K562 (cell line): ENCODE results near the gene BPIFB6. TPM values are rescaled to one million over a fixed set of nuclear protein-coding genes. Genes with fewer than 3 reads are reported as not detected.

Experiments used
- BDP1 ChIP-seq: IDR thresholded peaks from 3 replicates; pipeline ENCODE4 v1.6.1; 2011; ENCODE audit not compliant: insufficient read length, insufficient read depth
- CTCF ChIP-seq, 3 experiments: IDR thresholded peaks in 2 of 3; conservative IDR thresholded peaks in 1 of 3; 2 replicates each; pipeline ENCODE4 v1.5.1; 2011 to 2012; ENCODE audit warnings: low read length in 3 of 3, mild to moderate bottlenecking in 3 of 3, control low read depth in 2 of 3, improper control_type of control experiment in 1 of 3, inconsistent platforms in 1 of 3, low read depth in 1 of 3, mixed read lengths in 1 of 3, moderate library complexity in 1 of 3; ENCODE audit not compliant: insufficient read depth in 2 of 3
- KDM1A ChIP-seq, 2 experiments: fragments of 450-650 bp; IDR thresholded peaks; 2 replicates each; pipeline ENCODE4 v1.6.1; 2016; ENCODE audit warnings: mild to moderate bottlenecking in 2 of 2
- MAZ ChIP-seq, 2 experiments: fragments of 450-650 bp in 1 of 2; sonication (generic) in 1 of 2; formaldehyde crosslinking; IDR thresholded peaks in 1 of 2; conservative IDR thresholded peaks in 1 of 2; 2 replicates each; pipeline versions ENCODE4 v1.4.0 to v1.5.0; 2020; ENCODE audit warnings: mild to moderate bottlenecking in 1 of 2, missing genetic modification reagents in 1 of 2
- PURB ChIP-seq: sonication (generic); formaldehyde crosslinking; IDR thresholded peaks from 2 replicates; pipeline ENCODE4 v1.9.0; 2021; ENCODE audit warnings: low read depth, mild to moderate bottlenecking, missing genetic modification reagents
- RUNX1 ChIP-seq: sonication (generic); IDR thresholded peaks from 2 replicates; pipeline ENCODE4 v1.6.1; 2016; ENCODE audit warnings: antibody characterized with exemption, low read depth
- SNAPC5 ChIP-seq: fragments of 250-450 bp; sonication (Bioruptor Pico); IDR thresholded peaks from 2 replicates; pipeline ENCODE4 v1.8.0; 2021; ENCODE audit warnings: moderate library complexity, mild to moderate bottlenecking, inconsistent platforms
- ZNF280A ChIP-seq: fragments of 450-650 bp; IDR thresholded peaks from 2 replicates; pipeline ENCODE4 v1.6.1; 2018; ENCODE audit warnings: mild to moderate bottlenecking, low read depth; ENCODE audit not compliant: partially characterized antibody
- ZNF311 ChIP-seq: fragments of 250-450 bp; sonication (Bioruptor Pico); IDR thresholded peaks from 2 replicates; pipeline ENCODE4 v1.4.0; 2020; ENCODE audit warnings: mild to moderate bottlenecking, moderate library complexity
- polyA plus RNA-seq, 8 experiments: library from polyadenylated mRNA; depleted of rRNA in 4 of 8; stranded (reverse) in 5 of 8; unstranded in 3 of 8; fragments of >200 nt; fragmentation: Nextera tagmentation in 2 of 8; fragmentation: Illumina TruSeq in 1 of 8; extraction: Ambion mirVana in 2 of 8; extraction: Trizol in 1 of 8; gene quantifications; 2 replicates each; pipeline versions ENCODE4 v1.2.1 to v1.2.3, GENCODE V29; 2011 to 2014; ENCODE audit warnings: inconsistent platforms in 1 of 8, missing spikeins in 1 of 8
- total RNA-seq, 7 experiments: library from RNA; depleted of rRNA in 6 of 7; stranded (reverse); fragments of >200 nt in 6 of 7; fragmentation: Illumina TruSeq in 2 of 7; extraction: Trizol in 2 of 7; gene quantifications; 2 replicates each; pipeline versions ENCODE4 v1.2.1 to v1.2.3, GENCODE V29; 2011 to 2021; ENCODE audit warnings: low replicate concordance in 1 of 7

BPIFB6 gene
- total and polyA plus RNA-seq, 9 of the 15 experiments (the other 6 are each of a cell fraction or from before 2014, with no cell fraction given): not detected

- TF ChIP-seq CTCF (IDR thresholded peaks at IDR 0.05 in 2 of 3, conservative IDR thresholded peaks at IDR 0.05 in 1 of 3; ENCODE audit: insufficient read depth in 2 of 3, low read depth in 1 of 3, low read length in 3 of 3): peak; percentile 5 to 34 (median 31); a peak in 3 of 6 replicates
- no peak for TF ChIP-seq SNAPC5 (CRISPR knock-in tag)
- no peak for TF ChIP-seq ZNF280A
- TF ChIP-seq MAZ (CRISPR knock-in tag; conservative IDR thresholded peaks at IDR 0.05 in 1 of 2, IDR thresholded peaks at IDR 0.05 in 1 of 2): no peak
- no peak for TF ChIP-seq BDP1
- TF ChIP-seq KDM1A (IDR thresholded peaks at IDR 0.05): no peak
- TF ChIP-seq PURB: no peak
- no peak for TF ChIP-seq RUNX1
- TF ChIP-seq ZNF311 (CRISPR knock-in tag): no peak
Observed at GRCh38 chr20:33076662-33077372, 45.4 kb downstream of the BPIFB6 start (continued).
